Parathyroid adenoma (tissue), 2 donors: ENCODE results near the gene CHL1.

Source experiments
- H2AFZ ChIP-seq: fragments of 300-600 bp; sonication (generic); one replicate; pipeline ENCODE4 v1.7.0; 2017; ENCODE audit warnings: antibody characterized with exemption, mild to moderate bottlenecking
- H3K27ac ChIP-seq: fragments of 300-600 bp; sonication (generic); one replicate; pipeline ENCODE4 v1.7.0; 2017
- H3K27me3 ChIP-seq: fragments of 300-600 bp; sonication (generic); one replicate; pipeline ENCODE4 v1.7.0; 2017; ENCODE audit warnings: low read length; ENCODE audit not compliant: control insufficient read depth, insufficient read depth
- H3K36me3 ChIP-seq: fragments of 300-600 bp; sonication (generic); one replicate; pipeline ENCODE4 v1.7.0; 2017; ENCODE audit warnings: low read length; ENCODE audit not compliant: control insufficient read depth, insufficient read depth
- H3K4me1 ChIP-seq: fragments of 300-600 bp; sonication (generic); one replicate; pipeline ENCODE4 v1.7.0; 2017; ENCODE audit warnings: control low read depth
- H3K4me2 ChIP-seq: fragments of 300-600 bp; sonication (generic); one replicate; pipeline ENCODE4 v1.7.0; 2017; ENCODE audit warnings: low read length
- H3K4me3 ChIP-seq: fragments of 300-600 bp; sonication (generic); one replicate; pipeline ENCODE4 v1.7.0; 2017; ENCODE audit warnings: low read depth, low read length
- H3K79me2 ChIP-seq: fragments of 300-600 bp; sonication (generic); one replicate; pipeline ENCODE4 v1.7.0; 2017; ENCODE audit warnings: control low read depth
- H3K9ac ChIP-seq: fragments of 300-600 bp; sonication (generic); one replicate; pipeline ENCODE4 v1.7.0; 2017; ENCODE audit warnings: mild to moderate bottlenecking
- H3K9me3 ChIP-seq: fragments of 300-600 bp; sonication (generic); one replicate; pipeline ENCODE4 v1.7.0; 2017; ENCODE audit warnings: low read length; ENCODE audit not compliant: control insufficient read depth
- TF ChIP-seq, protein P1 (sequence below): fragments of 300-600 bp; sonication (generic); IDR thresholded peaks from one replicate; pipeline ENCODE4 v1.7.0; 2017; ENCODE audit warnings: antibody characterized with exemption, mild to moderate bottlenecking
- donor health status: primary hyperparathyroidism.

The CHL1 gene

DNA sequence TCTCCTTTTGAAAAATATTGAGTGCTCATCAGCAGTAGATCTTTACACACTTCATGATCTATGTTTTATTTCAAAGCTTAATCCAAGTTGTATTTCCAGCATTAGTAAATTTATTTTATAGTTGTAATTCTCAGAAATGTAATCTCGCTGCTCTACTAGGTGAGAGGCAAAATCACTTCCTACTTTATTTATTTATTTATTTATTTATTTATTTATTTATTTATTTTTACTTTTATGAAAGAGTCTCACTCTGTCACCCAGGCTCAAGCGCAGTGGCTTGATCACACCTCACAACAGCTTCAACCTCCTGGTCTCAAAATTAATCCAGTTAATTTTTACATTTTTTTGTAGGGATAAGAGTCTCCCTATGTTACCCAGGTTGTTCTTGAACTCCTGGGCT is 127.9 kb downstream of the CHL1 start:
- H3K36me3 ChIP-seq, result no peaks in the 10 kb centered on the region
- no peaks in the 10 kb centered on the region for H3K79me2 ChIP-seq
- H3K9me3 ChIP-seq, result no peaks in the 10 kb centered on the region
- H3K4me2 ChIP-seq, result no peak overlapping the region
- H3K4me3 ChIP-seq, result no peak overlapping the region
- no peak overlapping the region for H2AFZ ChIP-seq
- H3K4me1 ChIP-seq, result no peaks in the 10 kb centered on the region
- no peaks in the 10 kb centered on the region for H3K27me3 ChIP-seq
- H3K27ac ChIP-seq, result no peak overlapping the region
- no peak overlapping the region for H3K9ac ChIP-seq
- TF ChIP-seq, protein P1, sequence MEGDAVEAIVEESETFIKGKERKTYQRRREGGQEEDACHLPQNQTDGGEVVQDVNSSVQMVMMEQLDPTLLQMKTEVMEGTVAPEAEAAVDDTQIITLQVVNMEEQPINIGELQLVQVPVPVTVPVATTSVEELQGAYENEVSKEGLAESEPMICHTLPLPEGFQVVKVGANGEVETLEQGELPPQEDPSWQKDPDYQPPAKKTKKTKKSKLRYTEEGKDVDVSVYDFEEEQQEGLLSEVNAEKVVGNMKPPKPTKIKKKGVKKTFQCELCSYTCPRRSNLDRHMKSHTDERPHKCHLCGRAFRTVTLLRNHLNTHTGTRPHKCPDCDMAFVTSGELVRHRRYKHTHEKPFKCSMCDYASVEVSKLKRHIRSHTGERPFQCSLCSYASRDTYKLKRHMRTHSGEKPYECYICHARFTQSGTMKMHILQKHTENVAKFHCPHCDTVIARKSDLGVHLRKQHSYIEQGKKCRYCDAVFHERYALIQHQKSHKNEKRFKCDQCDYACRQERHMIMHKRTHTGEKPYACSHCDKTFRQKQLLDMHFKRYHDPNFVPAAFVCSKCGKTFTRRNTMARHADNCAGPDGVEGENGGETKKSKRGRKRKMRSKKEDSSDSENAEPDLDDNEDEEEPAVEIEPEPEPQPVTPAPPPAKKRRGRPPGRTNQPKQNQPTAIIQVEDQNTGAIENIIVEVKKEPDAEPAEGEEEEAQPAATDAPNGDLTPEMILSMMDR, result no peak

DNA sequence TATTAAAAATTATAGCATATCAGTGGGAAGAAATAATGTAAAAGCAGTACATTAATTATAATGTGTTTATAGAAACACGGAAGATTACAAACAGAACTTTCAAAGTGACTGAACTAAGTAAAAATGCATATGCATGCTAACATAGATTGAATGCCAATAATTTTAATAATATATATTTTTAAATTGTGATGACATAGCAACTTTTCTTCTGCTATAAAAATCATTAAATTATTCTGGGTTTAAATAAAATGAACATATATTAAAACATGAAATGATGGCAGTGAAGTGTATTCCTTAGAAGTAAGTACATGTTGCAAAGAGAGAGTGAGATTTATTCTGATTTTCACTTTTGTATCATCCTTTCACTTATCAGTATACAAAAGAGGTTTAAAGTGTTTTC is 128.9 kb downstream of the CHL1 start:
- Histone ChIP-seq H2AFZ (no peak overlapping the region), H3K9ac (no peak overlapping the region), H3K27me3 (no peaks in the 10 kb centered on the region), H3K9me3 (no peaks in the 10 kb centered on the region), H3K4me3 (no peak overlapping the region), H3K36me3 (no peaks in the 10 kb centered on the region), H3K27ac (no peak overlapping the region), H3K4me1 (no peaks in the 10 kb centered on the region), H3K4me2 (no peak overlapping the region), H3K79me2 (no peaks in the 10 kb centered on the region)
- TF ChIP-seq, protein P1, result no peak

DNA sequence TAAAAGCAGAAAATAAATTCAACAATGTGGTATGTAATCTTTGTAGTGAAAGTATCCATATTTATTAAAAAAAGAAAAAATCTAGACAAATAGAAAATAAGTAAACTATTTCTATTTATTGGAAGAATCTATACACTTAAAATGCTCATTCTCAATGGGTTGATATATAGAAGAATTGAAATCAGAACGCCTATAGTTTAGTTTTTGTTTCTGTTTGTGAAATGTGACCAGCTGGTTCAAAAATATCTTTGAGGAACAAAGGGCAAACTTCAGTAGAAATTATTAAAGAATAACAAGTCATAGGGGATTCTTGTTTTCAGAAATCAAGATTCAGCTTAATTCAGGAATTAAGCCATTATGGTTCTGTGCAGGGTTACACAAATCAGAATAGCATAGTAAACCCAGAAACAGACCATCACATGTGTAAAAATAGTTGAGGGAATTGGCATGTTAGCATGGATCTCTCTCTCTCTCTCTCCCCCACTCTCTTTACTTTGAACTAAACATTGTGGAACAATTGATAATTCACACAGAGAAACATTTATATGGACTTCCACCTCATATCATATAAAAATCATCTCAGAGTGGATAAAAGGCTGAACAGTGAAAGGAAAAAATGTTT is 134.0 kb downstream of the CHL1 start:
- no peaks in the 10 kb centered on the region for H3K27me3 ChIP-seq

DNA sequence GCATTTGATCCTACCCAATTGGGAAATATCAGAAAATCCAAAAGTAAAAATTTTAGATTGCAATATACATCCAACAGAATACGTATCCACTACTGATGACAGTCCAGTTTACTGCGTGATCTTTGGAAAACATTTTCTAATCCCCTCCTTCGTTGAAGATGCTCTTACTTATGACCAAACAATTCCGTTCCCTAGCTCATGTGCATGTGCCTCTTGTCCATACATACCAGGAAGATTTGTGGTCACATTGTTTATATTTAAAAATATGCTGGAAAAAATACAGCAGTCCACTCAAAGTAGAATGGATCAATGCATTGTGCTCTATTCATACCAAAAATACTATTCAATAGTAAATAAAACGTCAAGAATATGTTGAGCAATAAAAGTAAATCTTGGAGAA is 135.3 kb downstream of the CHL1 start:
- Histone ChIP-seq H3K4me2 (no peak overlapping the region), H3K9me3 (no peaks in the 10 kb centered on the region), H3K79me2 (no peaks in the 10 kb centered on the region), H3K27ac (no peak overlapping the region), H3K27me3 (no peaks in the 10 kb centered on the region), H3K4me3 (no peak overlapping the region), H2AFZ (no peak overlapping the region), H3K4me1 (no peaks in the 10 kb centered on the region), H3K36me3 (no peaks in the 10 kb centered on the region), H3K9ac (no peak overlapping the region)
- TF ChIP-seq, protein P1, result no peak

More for the DNA sequence above, 134.0 kb downstream of the CHL1 start:
- Histone ChIP-seq H3K9me3 (no peaks in the 10 kb centered on the region), H3K27ac (no peak overlapping the region), H3K4me2 (no peak overlapping the region), H3K36me3 (no peaks in the 10 kb centered on the region), H2AFZ (no peak overlapping the region), H3K4me1 (no peaks in the 10 kb centered on the region), H3K4me3 (no peak overlapping the region), H3K9ac (no peak overlapping the region), H3K79me2 (no peaks in the 10 kb centered on the region)
- TF ChIP-seq, protein P1, result no peak

DNA sequence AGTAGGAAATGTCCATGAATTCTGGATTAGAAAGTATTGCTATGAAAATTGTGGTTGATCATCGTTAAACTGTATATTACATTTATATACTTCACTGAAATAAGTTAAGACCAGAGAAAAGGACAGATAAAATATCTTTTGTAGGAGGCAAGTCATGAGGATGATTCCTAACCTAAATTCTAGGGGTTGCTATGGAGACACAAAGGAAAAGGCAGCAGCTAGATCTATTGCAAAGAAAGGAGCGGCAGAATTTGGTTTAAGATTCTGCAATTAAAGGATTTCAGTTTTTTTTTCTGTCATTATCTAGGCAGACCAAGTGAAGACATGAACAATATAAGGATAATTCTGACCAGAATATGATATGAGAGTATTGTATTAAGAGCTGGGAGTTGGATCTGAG is 136.1 kb downstream of the CHL1 start:
- Histone ChIP-seq H2AFZ (no peak overlapping the region), H3K9ac (no peak overlapping the region), H3K9me3 (no peaks in the 10 kb centered on the region), H3K4me1 (no peaks in the 10 kb centered on the region), H3K79me2 (no peaks in the 10 kb centered on the region), H3K27ac (no peak overlapping the region), H3K4me3 (no peak overlapping the region), H3K27me3 (no peaks in the 10 kb centered on the region), H3K36me3 (no peaks in the 10 kb centered on the region), H3K4me2 (no peak overlapping the region)
- TF ChIP-seq, protein P1, result no peak
